22Rv1 (cell line): ENCODE data around the gene MYOZ2.

Experiments used
- ZFX ChIP-seq: fragments of 450-650 bp; IDR thresholded peaks from 2 replicates; pipeline ENCODE4 v1.6.1; 2017; ENCODE audit warnings: antibody characterized with exemption, borderline replicate concordance
- TF ChIP-seq, protein P1 (sequence below): fragments of 450-650 bp; IDR thresholded peaks from 2 replicates; pipeline ENCODE4 v1.5.1; 2017; ENCODE audit warnings: mild to moderate bottlenecking

DNA sequence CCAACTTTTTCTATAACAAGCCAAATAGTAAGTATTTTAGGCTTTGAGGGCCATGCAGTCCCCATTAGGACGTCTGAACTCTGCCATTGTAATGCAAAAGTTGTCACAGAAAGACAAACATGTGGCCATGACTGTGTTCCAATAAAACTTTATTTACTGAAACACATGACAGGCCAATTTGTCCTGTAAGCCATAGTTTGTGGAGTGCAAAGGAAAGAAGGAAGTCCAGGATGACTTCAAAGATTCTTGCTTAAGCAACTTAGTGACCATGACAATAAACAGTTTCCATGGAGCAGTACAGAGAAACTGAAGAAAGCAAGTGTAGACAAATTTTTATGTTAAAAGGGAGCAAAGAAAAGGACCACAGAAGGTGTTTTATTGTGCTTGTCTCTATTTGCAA, 35.0 kb upstream of the MYOZ2 start:
- TF ChIP-seq, protein P1, sequence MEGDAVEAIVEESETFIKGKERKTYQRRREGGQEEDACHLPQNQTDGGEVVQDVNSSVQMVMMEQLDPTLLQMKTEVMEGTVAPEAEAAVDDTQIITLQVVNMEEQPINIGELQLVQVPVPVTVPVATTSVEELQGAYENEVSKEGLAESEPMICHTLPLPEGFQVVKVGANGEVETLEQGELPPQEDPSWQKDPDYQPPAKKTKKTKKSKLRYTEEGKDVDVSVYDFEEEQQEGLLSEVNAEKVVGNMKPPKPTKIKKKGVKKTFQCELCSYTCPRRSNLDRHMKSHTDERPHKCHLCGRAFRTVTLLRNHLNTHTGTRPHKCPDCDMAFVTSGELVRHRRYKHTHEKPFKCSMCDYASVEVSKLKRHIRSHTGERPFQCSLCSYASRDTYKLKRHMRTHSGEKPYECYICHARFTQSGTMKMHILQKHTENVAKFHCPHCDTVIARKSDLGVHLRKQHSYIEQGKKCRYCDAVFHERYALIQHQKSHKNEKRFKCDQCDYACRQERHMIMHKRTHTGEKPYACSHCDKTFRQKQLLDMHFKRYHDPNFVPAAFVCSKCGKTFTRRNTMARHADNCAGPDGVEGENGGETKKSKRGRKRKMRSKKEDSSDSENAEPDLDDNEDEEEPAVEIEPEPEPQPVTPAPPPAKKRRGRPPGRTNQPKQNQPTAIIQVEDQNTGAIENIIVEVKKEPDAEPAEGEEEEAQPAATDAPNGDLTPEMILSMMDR, result no peak
- TF ChIP-seq ZFX, result no peak
